GM21390 (cell line): ENCODE measurements around the gene ABCG4.

ENCODE experiments used
- ATAC-seq: cut with Tn5 transposase; IDR thresholded peaks from one replicate; pipeline ENCODE4 v1.9.1; 2021; ENCODE audit not compliant: unreplicated experiment

Gene ABCG4

GRCh38 chr11:119205080-119205479, 56.2 kb downstream of the ABCG4 start:
- no peak for ATAC-seq

DNA sequence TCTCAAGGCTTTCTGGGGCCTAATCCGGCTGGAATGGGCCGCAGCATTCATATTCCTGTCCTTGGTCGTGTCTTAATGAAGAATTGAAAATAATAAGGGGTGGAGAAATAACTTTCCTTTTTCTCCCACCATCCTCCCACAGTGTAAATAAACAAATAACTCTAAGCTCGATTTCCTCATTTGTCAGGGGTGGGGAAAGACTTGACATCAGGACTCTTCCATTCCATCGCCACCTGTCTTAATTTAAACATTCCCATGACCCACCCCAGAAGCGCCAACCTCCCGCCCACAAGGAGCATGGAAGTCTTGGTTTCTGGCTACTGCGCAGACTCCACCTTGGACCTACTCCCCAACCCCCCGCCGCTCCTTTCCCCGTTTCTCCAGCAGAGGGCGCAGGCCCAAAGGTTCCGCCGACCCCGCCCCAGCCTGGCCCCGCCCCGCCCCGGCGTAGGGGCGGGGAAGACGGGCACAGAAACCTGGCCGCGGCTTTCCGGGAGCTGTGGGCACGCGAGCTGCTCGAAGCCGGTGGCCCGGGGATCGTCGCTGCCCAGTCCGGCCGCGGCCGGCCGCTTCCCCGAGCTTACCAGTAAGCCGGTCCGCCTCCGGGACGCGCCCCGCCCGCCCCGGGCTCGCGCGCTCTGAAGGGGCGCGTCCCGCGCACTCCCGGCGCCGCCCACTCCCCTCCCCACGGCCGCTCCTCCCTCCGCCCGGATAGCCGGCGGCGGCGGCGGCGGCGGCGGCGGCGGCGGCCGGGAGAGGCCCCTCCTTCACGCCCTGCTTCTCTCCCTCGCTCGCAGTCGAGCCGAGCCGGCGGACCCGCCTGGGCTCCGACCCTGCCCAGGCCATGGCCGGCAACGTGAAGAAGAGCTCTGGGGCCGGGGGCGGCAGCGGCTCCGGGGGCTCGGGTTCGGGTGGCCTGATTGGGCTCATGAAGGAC, 57.0 kb downstream of the ABCG4 start, which contains the start of gene CBL:
Gene CBL (plus strand): TSS at position 766 of the 937 bp plus-strand sequence. CDS start 79 bp downstream, at position 845.
- peak; percentile 76 for ATAC-seq

- ATAC-seq: peak; percentile 5
Observed at GRCh38 chr11:119206511-119207414, 57.9 kb downstream of the ABCG4 start.

- no peak for ATAC-seq
Observed at GRCh38 chr11:119207415-119207960, 58.6 kb downstream of the ABCG4 start.

DNA sequence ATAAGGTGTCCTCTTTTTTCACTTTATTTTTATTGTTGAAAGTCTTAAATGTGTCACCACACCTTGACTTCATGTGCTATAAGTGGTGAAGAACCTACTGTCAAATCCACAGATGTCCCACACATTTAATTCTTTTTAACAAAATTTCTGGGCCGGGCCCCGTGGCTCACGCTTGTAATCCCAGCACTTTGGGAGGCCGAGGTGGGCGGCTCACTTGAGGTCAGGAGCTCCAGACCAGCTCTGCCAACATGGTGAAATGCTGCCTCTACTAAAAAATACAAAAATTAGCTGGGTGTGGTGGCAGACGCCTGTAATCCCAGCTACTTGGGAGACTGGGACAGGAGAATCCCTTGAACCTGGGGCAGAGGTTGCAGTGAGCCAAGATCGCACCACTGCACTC, 60.3 kb downstream of the ABCG4 start:
- no peak for ATAC-seq

DNA sequence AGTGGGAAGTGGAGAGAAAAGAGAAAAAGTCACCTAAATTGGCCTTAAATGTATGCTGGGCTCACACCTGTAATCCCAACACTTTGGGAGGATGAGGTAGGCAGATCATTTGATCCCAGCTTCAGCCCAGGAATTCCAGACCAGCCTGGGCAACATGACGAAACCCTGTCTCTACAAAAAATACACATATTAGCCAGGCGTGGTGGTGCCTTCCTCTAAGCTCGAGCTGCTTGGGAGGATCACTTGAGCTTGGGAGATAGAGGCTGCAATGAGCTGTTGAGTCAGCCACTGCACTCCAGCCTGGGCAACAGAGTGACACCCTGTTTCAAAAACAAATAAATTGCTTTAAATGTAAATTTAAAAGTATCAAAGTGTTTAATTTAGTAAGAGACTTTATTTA, 61.2 kb downstream of the ABCG4 start:
- ATAC-seq: no peak
